GM19099 (cell line): ENCODE results near the gene GRK1.

Source experiments
- POLR2A ChIP-seq: IDR thresholded peaks from 3 replicates; pipeline ENCODE4 v1.6.1; 2011; ENCODE audit warnings: low read depth; ENCODE audit not compliant: insufficient read length; ENCODE audit errors: extremely low read depth

The GRK1 gene

DNA sequence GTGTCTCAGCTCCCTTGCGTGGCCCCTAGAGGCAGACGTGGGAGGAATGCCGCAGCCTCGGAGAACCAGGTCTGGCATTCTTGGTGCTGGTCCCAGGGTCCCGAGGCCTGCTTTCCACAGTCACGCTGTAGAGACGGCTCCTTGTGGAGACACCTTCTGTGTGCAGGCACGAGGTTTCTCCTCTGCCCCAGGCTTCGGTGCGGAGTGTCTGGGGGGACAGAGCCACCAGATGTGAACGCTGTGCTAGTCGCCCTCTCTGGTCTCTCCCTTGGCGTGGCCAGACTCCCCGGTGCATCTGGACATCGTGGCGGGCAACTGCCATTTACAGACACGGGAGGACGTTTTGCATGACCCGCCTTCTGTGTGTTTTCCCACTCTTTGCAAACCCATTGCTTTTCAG lies 84.5 kb downstream of the GRK1 start:
- no peak for TF ChIP-seq POLR2A

DNA sequence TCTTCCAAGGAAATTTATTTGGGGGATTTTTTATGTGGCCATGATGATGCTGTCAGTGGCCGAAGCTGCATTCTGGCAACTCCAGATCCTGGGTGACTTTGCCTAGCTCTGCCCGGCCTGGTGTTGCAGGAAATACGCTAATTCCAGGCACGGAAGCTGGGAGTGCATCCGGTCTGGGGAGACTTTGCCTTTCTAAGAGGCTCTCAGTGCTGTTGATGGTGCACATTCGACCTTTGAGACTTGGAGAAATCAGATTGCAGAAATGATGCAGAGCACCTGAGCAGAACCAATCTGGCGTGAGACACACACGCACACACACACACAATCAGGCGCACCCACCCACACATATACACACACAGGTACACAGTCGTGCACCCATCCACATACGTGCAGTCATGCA lies 86.2 kb downstream of the GRK1 start:
- no peak for TF ChIP-seq POLR2A

DNA sequence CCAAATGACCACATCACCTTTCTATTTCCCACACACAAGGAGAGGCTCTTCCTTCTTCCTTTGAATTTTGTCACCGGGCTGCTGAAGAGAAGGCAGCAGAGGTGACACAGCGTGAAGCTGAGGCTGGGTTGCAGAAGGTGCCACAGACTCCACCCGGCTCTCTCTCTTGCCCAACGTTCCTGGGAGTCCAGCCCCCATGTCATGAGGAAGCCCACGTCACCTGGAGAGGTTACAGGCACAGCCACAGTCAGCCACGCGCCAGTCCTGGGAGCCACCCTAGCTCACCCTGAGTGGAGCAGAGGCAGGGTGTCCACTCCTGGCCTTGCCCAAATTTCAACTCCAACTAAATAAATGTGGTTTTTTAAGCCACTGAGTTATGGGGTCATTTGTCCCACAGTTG lies 87.2 kb downstream of the GRK1 start:
- TF ChIP-seq POLR2A = no peak

DNA sequence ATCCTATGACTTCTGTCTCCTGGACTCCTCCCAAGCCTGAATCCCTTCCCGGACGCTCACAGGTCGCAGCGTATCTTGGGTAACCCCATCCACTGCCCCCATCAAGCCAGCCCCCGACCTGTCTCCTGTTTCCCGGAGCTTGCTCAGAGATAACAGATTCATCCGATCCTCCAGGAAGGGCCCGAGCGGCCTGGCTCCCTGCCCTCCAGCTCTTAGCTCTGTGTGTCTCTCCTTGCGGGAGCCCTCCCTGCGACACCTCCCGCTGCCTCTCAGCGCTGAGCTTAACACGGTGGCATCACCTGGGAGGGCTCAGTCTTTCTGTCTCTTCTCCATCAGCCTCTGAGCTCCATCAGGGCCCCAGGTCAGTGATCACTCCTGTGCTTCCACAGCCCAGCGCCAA lies 87.7 kb downstream of the GRK1 start:
- no peak for TF ChIP-seq POLR2A

DNA sequence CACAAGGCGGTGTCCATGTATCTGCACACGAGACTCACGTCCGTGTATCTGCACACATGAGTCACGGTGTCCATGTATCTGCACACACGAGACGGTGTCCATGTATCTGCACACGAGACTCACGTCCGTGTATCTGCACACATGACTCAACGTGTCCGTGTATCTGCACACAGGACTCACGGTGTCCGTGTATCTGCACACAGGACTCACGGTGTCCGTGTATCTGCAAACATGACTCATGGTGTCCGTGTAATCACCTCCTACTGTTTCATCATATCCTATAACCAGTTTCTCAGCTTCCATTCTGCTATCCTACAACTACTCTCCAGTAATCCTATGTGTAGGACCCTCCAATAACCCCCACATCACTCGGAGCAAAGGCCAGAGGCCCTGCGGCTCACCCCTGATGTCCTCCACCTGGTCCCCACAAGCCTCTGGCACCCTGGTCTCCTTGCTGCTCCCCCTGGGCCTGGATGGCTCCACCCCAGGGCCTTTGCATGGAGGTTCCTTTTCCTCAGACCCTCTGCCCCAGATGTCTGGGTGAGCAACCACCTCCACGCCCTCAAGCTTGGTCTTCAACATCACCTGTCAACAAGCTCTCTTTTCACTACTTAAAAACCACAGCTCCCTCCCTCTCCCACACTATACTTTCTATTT lies 89.5 kb downstream of the GRK1 start:
- no peak for TF ChIP-seq POLR2A

DNA sequence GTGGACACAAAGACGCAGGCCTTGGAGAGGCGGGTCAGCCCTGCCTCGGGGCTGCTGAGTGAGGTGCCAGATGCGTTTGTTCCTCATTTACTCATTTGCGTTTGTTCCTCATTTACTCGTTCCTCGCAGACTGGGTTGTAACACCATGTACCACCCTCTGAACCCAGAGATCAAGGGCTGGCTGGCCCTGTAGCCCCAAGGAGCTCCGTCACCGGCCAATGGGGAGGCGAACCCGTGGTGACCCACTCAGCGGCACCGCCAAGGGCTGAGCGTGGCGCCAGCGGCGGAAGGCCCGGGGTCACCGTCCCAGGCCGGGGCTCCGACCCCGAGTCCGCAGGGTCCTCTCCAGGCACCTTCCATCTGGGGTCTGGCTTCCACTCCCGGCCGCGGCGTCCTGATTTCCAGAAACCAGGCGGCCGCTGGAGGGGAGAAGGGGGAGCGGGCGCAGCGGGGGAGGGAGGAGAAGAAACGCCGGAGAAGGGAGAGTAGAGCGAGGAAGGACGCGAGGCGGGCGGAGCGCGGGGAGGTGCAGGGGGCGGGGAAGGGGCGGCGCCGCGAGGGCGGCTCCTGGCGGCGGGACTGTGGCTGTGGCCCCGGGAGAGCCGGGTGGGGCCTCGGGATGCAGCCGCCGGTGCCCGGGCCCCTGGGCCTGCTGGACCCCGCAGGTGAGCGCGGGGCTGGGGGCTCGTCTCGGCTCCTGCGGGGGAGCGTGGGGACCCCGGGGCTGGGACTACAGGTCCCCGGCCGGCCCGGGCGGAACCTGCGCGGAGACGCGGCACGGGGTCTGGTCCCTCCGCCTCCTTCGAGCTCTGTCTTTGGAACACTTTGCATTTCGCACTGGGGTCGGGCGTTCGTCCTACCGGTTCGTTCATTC lies 91.9 kb downstream of the GRK1 start, which contains the start of gene TMEM255B:
TMEM255B (plus strand) TSS at position 576 of the 874 bp plus-strand sequence; CDS start at position 620, 44 bp downstream.
- no peak for TF ChIP-seq POLR2A

DNA sequence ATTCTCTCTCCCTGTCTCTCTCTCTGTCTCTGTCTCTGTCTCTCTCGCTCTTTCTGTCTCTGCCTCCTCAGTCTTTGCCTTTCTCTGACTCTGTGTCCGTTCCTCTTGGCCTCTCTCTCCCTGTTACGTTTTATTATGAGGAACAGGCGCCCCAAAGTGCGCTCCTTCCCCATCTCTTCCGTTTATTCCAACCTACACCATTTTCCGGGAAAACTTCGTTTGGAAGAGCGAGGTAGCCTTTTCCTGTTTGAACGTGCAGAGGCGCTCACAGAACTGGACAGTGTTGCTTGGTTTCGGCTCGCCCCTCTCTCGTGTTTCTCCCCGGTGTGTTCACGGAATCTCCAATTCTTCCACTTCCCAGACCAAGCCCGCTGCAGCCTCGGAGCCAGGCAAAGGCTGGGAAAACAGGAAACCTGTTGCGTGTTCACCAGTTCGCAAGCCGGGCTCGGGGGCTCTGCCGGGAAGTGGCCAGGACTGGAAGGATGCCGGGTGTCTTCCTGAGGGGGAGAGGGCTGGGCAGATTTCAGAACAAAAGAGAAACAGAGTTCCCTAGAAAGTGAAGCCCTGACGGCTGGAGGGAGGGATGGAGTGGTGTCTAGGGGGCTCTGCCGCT lies 92.6 kb downstream of the GRK1 start:
- no peak for TF ChIP-seq POLR2A

DNA sequence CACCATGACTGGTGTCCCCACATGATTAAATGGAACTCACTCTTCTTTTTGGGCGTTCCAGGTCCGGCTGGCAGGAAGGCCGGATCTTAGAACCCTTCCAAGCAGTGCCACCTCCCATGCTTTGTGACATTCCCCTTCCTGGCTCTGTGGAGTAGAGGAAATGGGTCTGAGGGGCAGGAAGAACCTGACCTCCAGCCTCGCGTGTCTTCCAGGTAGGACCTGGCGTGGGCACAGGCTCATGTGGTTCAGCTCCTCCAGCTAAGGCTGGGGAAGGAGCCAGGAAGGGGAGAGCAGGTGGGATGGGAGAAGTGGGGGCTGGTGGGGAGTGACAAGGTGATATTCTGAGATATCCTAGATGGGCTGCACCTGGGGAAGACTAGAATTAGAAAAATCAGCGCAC lies 94.1 kb downstream of the GRK1 start:
- no peak for TF ChIP-seq POLR2A

DNA sequence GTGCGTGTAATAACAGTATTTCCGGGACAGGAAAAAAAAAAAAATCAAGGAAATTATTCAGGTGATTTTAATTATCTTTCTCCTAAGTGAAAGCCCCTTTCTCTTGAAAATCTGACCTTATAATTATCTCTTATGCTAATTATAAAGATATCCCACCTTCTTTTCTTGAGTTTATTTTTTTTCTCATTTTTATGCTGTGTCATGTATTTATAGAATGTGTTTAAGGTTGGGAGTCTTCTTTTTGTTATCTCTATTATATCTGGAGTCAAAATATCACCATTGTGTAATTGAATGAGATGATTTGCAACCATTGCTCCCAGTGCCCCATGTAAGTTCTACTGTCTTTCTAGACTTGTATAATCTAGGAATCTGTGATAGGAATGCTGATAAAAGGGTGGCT lies 95.1 kb downstream of the GRK1 start:
- no peak for TF ChIP-seq POLR2A

DNA sequence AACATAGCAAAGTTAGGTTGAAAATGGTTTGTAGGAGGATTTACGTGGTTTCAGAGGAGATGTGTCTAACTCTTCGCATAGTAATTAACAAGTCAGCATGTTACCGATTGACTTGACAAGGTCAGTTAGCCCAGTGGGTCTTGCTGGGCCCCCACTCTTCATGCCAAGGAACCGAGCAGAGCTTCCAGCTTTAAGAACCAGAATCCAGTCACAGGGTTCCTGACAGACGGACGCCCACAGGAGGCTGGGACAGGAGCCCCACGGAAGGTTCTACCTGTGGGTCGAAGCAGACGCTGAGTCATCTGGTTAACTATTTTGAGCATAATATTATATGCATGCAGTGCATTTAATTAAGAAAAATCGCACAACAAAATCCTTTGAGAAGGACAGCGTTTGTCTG lies 95.5 kb downstream of the GRK1 start:
- TF ChIP-seq POLR2A = no peak

DNA sequence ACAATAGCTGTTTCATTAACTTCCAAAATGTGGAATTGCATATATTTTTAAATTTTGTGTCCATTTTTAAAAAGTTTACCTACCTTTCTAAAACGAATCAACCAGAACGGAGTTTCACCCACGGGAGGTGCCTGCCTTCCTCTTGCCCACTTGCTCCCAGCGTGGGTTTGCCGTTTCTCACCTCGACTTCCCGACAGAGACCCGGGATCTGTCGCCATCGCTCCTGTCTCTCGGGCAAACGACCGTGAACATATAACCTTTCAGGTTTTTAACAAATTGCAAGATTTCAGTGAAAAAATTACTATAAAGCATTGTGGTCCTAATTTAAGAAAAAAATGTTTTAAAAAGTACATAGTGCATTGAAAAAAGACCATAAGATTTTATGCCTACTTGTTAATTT lies 96.2 kb downstream of the GRK1 start:
- TF ChIP-seq POLR2A = no peak

DNA sequence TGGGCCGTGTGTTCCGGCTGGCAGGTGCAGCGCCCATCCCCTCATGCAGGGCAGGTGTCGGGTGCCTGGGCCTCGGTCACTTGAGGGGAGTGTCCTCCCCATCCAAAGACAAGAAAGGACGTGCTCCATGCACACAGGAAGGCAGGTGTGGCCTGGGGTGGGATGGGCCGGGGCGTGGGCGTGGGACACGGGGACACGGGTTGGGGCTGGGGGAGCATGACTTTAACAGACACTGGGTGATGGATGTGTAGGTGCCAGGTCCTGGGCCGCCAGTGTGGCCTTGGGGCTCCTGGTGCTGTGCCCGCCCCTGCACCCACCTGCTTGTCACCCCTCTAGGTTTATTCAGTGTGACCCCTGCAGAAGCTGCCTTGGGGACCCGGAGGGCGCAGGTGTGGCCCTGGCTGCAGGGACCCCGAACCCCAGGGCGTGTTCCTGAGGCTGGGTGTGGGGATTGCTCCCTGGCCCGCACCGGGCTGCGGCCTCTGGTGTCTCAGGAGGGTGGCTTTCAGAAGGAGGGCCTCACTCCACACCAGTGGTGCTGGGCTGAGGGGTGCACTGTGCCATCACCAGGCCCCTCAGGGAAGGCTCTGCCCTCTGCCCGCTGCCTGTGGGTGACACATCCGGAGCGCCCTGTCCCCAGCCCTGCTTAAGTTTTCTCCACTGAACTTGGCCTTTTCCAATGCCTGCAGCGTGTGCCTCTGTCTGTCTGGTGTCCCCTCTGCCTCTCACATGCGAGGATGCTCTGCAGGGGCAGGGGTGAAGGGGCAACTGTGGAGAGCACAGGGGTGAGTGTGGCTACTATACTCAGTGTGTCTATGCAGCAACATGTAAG lies 97.2 kb downstream of the GRK1 start:
- TF ChIP-seq POLR2A = no peak

DNA sequence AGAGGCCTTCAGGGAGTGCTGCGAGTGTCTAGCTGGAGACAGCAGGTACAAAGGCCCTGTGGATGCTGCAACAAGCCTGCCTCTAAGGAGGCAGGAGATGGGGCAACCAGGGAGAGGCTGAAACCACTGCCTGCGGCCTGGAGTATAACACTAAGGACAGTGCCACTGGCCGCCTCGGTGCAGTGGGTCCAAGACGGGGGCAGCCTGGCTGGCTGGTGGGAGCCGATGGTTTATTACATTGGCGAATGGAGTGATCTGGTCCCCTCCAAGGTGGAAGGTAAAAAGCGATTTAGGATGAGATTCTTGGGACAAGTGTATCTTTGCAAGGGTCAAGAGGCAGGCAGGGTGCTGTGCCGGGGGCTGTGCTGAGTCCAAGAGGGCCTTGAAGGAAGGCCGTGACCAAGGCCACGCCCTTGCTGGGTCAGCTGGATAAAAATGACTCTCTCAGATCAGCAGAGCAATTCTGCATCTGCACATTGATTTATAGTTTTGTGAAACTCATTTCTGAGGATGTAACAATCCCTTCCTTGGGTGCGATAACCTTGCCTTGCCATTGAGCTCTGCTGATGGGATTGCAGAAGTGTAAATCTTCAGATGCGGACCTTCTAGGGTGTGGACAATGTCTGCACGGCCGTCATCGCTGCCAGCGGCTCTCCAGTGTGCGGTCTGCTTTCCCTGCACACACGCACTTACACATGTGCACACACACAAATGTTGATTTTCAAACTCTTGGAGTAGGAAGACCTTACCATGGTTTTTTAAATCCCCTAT lies 98.0 kb downstream of the GRK1 start:
- TF ChIP-seq POLR2A = no peak

DNA sequence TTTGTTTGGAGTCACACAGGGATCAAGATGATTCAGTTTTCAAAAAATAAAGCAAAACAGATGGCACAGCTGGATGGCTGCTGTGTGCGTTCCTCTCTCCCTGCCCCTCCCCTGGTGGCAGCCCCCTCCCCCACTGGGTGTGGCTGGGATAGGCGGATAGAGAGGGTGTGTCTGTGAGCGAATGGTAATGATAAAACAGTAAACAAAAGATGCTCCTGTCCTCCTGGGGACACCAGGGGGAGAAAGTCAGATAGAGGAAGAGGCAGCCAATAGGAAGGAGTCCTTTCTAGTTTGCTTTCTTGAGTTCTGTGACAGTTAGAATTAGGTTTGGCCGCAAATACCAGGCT lies 98.5 kb downstream of the GRK1 start:
- no peak for TF ChIP-seq POLR2A
